SIG-M5 (cell line): ENCODE data around the gene PBX1.

ENCODE experiments used
- DNase-seq: peaks from one replicate; lab custom pipeline; 2025; lab: John Stamatoyannopoulos, UW

The PBX1 gene

DNA sequence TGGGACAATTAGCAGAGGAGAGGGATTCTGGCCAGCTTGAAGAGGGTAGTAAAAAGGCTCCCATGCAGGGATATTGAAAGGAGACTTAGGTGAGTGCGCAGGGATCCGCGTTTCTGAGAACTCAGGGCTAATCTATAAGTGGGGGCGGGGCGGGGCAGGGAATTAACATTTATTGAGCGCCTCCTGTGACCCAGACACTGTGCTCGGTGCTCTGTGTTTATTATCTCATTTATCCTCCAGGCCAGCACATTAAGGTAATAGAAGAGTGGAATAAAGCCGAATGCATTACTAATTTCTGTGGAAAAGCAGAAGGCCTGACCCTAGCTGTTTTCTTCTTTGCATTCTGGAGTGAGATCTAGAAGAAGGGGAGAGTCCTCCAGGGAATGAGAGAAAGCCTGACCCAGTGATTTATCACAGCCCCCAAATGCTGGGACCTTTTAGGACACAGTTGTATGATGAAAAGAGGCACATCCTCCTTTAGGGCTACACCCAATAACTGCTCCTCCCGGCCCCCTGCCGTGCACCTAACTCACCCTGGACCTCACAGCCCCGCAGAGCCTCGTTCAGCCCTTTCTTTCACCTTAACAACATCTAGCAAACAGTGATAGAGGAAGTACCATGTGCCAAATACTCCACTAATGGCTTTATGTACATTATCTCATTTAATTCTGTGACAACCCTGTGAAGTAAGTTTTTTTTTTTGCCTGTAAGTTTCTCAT, 317.6 kb downstream of the PBX1 start:
- no peak for DNase-seq

DNA sequence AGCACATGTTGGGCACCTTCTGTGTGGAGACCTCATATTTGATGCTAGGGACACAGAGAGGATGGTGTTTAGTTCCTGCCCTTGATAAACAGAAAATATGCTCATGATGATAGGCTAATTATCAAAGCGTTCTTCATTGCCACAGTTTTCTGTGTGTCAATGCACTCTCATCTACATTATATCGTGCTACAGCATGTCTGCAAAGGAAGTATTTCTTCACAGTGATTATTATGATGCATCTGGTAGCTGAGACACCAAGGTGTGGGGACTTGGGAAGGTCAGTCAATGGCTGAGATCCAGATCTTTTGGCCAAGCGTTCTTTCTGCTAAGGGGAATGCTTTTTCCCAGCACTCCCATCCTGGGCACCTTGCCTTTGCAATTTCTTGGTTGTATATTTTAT, 321.2 kb downstream of the PBX1 start:
- DNase-seq: no peak

DNA sequence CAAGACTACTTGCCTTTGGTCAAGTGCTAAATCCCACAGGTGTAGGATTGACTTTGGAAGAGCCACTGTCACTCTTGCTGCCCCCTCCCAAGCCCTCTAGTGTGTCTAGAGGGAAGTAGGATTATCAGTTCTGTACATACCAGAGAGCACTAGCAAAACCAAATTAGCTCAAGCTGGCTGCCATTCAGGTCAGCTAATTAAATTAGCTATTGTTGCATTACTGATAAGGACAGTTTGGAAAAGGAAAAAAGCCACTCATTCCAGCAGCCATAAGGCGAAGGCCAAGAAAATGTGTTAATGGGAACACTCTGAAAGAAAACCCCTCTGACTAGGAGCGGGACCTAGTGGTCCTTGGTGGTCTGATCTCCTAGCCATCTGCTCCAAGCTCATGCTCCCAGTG, 321.7 kb downstream of the PBX1 start:
- no peak for DNase-seq

DNA sequence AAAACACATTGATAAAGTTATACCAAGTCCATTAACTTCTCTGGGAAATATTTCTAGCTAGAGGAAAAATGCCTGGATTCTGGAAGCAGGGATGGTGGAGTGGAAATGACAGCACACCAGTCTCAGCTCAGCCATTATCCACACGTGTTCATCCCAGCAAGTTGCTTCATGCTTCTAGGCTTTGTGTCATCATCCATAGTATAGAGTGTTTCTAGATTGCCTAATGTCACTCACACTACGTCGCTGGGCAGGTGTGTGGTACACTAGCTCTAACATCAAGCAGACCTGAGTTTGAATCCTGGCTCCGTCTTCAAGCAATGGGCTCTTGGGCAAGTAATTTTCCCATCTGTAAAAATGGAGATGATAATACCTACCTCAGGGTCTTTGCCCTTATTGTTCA, 326.3 kb downstream of the PBX1 start:
- no peak for DNase-seq

DNA sequence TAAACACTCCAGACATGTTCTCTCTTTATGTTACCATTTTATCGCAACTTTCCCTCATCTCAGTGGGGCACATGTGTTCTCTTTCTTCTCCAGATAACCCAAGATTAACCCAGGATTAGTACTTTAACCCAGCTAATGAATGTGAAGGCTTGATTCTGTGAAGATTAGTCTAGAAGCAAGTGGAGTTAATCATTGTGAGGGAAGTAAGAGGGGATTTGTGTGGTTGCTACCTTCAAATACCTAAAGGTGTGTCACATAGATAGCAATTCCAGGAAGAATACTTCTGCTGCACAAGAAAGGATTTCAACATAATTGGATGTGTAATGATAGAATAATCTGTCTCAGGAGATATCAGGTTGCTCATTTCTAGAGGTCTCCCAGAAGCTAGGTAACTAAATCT, 327.1 kb downstream of the PBX1 start:
- DNase-seq: no peak

DNA sequence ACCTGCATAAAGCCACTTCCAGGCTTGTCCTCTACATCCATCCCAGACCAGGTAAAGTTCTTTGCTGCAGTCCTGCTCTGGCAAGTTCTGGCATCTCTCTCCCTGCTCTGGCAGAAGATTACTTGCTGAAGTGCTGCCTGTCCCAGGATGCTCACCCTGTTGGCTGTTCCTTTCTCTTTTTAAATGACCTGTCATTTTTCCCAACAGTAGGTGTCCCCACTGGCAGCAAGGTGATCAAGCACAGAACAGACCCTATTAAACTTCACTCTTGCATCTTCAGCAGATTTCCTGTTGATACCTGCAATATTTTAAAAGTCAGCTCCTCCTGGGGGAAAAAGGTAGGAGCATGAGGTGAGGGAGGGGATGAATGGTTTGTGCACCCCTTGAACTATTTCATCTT, 332.6 kb downstream of the PBX1 start:
- no peak for DNase-seq

DNA sequence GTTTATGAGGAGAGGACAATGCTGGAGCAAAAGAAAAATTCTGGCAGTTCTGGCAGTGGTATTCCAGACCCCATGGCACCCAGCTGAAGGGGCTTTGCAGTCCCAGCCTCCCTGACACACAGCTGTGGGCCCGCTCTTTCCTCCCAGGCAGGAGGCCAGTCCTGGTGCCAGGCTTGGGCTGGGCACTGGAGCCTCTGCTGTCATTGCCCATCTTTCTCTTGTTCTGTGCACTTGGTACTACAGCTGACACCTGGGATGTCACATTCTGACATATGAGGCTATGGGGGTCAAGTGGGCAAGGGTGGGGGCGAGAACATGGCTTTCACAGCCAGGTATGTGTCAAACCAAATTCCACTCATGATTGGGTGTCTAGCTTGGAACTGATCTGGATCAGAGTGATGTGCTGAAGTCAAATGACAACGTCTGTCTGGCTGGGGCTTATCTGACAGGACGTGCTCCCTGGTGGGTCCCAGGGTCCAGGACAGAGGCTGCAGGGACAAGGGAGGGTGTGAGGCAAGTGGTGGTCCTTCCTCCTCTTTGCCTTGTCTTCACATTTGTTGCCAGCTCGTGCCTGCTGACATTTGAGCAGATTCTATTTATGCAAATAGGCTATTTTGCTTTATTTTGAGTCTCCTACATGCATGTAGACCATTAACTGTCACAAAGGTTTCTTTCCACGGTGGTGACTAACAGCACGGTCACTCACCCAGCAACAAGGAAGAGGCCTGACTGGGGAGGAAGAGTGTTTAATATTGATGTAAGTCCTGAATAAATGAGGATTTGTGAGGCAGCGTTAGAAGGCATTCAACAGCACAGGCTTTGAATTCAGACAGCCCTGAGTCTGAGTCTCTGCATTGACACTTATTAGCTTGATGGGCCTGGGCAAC, 336.3 kb downstream of the PBX1 start:
- no peak for DNase-seq

DNA sequence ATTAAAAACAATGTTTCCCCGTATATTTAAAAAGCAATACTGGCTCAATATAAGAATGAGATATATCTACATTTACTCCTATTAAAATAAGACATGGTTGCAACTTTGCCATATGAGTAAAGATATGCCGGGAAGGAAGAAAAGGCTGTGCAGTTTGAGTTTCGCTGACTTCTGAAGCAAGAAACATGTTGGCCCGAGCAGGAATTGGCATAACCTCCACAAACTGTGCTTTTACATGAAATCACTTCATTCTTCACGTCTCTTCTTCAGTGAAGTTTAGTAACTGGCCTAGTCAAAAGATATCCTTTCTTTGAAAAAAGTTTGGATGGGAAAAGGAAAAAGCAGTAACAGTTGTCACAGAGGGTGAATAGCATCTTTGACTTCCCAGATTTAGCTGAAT, 342.0 kb downstream of the PBX1 start:
- DNase-seq: no peak
